HG03469 (cell line): ENCODE results near the gene ZNF436.

Source experiments
- ATAC-seq: cut with Tn5 transposase; IDR thresholded peaks from one replicate; pipeline ENCODE4 v1.9.1; 2021; ENCODE audit warnings: mild to moderate bottlenecking, moderate library complexity, moderate number of reproducible peaks; ENCODE audit not compliant: unreplicated experiment

Gene ZNF436

GRCh38 chr1:23367791-23368561 lies 1.7 kb downstream of the ZNF436 start:
- peak; percentile 87 for ATAC-seq

DNA sequence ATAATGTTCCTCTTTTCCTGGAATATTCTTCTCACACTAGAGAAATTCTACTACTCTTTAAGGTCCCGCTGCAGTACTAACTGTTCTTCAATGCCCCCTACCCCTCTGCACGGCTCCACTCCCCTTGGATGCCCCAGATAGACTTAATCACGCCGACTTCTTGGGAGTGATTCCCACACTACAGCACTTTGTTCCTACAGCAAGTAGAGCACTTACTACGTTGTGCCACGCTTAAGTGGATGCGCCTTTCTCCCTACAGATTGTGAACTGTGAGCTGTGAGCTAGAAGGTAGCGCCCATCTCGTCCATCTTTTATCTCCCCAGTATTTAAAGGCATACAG lies 2.2 kb downstream of the ZNF436 start:
- ATAC-seq = no peak

GRCh38 chr1:23366598-23366997 lies 3.0 kb downstream of the ZNF436 start:
- no peak for ATAC-seq

DNA sequence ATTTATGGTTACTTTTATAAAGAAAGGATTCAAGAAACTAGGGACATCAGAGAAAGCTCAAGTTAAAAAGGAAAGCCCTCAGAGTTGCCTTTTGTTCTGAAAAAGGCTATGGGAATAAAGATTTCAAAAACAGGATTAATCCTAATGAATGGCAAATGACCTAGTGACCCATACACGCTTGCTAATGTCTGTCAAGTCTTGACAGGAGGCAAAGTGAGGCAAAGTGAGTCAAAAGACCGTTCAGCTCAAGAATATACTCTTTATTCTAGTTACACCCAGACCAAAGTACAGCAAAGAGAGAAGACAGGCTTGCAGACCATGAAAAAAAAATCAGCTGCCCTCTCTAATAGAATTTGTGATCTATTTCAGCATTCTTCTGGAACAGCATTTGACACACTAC lies 3.5 kb downstream of the ZNF436 start:
- ATAC-seq = no peak

GRCh38 chr1:23362218-23362713 lies 7.4 kb downstream of the ZNF436 start:
- no peak for ATAC-seq

- no peak for ATAC-seq
Measured at GRCh38 chr1:23358310-23358875, 11.2 kb downstream of the ZNF436 start.

DNA sequence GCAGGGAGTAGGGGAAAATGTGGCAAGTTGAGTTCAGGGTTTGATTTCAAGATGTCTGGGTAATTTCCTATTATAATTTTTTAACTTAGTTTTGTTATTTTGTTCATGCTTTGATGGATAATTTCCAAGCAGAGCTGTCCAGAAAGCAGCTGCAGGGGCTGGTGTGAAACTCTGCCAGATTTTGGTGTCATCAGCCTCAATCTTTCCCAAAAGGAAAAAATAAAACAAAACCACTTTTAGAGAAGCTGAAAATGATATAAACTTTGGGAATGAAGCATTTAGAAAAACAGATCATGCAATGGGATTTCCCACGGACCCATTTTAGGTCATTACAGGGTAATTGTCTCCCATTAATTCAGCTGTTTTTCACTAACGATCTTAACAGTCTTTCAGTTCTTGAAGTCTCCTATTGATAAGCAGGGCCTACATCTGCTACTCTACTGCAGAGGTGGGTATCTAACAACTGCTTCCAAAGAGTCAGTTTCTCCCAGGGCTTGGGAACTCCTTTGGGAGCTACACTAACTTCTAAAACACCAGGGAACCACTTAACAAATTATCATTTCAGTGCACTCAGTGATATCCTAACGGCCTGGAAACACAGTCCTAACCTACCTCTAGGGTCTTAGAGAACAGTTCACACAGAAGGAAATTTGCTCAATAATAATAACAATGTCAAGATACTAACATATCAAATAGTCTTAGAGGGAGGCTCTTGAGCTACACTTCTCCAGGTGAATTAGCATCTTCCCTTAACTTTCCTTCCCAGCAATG lies 12.3 kb downstream of the ZNF436 start:
- ATAC-seq = no peak

- no peak for ATAC-seq
Measured at GRCh38 chr1:23356471-23357137, 13.0 kb downstream of the ZNF436 start.

DNA sequence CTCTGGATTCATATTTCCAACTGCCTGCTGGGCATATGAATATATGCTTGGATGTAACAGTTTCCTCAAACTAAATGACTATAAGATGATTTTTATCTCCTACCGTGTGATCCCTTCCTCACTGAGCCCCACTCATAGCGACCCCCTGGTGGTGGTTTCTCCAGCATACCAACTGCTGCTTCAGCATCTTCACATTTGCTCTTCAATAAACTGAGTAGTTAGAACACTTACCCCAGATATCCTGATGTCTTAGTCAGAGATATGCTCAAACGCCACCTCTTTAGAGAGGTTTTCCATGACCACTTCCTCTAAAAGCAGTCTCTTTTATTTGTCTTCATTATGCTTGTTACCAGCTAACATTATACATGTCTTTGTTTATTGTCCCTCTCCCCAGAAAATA lies 15.4 kb downstream of the ZNF436 start:
- no peak for ATAC-seq

GRCh38 chr1:23352096-23352695 lies 17.4 kb downstream of the ZNF436 start:
- ATAC-seq = no peak

DNA sequence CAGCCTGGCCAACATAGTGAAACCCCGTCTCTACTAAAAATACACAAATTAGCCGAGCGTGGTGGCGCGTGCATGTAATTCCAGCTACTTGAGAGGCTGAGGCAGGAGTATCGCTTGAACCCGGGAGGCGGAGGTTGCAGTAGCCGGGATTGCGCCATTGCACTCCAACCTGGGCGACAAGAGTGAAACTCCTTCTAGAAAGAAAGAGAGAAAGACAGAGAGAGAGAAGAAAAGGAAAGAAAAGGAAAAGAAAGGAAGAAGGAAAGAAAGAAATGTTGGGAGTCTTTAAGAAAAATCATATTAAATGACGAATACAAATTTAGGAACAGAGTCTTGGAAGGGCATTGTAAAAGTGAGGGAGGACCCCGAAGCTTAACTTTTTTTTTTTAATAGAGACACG lies 23.7 kb downstream of the ZNF436 start:
- ATAC-seq = no peak

DNA sequence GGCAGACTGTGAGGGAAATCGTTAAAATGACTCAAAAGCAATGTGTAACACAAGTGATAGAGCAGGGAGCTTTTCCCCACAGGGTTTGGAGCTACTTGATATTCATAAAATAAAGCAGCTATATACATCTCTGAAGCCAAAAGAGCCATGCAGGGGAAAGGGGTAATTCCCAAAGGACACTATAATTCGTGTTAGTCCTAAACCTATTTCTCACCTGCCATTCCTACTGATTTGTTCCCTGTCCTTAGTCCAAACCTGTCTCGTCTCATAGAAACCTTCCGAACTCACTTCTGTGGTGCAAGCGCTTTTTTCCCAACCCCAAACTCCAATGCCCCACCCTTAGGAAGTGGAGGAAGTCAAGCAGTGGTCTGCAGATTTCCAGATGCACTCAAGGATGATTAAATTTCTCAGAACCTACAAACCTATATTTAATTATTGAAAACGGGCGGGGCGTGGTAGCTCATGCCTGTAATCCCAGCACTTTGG lies 24.6 kb downstream of the ZNF436 start:
- no peak for ATAC-seq

DNA sequence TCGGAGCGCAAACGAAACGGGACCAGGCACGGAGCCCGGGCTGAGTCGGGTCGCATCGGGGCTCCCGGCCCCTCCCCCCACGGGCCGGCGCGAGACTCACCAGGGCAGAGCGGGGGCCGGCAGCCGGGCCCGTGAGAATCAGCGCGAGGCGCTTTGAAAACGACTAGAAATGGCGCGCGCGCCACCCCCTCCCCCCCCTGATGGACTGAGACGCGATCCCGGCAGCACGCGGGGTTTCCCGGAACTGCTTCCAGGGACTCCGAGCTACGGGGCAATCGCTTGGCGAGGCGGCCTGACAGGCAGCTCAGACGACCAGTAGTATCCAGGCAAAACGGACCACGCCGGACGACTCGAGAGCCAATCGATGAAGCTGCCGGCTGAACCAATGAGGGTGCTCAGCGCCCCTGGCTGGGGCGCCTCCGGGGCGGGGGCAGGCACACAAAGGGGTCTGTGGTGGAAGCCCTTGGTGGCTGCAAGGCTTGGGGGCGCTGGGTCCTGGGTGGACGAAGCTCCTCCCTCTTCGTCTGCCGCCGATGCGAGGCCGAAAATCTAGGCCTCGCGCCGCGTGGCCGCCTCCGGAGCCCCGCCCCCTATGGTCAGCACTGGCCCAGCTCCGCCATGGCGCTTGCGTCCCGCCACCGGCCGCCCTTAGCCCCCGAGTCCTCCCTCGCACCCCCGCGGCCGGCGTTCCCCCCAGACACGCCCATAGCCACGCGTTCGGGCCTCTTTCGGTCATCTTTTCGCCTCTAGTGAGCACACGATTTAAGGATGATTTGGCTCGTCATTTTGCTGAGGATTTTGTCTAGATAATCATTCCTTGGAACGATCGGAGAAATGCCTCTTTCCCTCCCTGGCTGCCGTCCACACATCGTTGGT lies 25.3 kb downstream of the ZNF436 start, which contains the start of gene HNRNPR:
HNRNPR (minus strand) TSS at position 174 of the 876 bp plus-strand sequence. CDS start 3,276 bp downstream, outside the sequence.
- ATAC-seq = peak; percentile 84

DNA sequence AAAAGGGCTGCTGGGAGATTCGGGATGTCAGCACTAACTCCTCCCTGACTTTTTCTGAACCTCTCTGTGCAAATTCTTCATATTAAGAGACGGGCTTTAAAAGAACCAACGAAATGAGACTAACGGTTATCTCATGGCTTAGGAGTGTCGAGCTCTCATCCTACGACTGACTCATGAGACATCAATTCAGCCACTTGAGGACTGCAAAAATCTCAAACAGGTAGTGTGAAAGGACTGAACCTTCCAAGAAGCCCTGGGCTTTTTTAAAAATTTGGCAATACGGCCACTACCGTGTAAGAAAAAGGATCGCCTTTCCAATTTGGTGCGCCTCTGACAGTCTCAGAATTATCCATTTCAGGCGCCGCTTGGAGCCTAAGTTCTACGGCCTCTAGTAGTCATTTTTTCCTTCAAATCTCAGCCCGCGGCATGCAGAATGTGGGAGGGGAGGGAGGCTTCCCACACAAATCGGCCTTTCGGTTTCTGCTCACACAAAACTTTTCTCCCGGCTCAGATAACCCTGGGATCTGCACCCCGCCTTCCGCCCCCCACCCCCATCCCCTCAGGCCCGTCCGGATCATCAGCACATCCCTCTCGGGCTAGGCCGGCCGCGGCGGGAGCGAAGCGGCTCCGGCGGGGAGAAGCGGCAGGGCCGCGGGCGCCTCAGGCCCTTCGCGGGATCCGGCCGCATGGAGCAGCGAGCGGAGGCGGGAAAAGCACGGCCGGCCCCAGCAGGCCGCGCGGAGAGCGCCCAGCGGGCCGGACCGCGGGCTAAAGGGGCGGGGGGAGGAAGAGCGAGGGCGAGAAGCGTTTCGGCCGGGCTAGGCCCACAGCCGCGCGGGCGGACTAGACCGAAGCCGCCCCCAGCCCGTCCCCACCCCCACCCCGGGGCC lies 26.2 kb downstream of the ZNF436 start:
- ATAC-seq = peak; percentile 4

GRCh38 chr1:23341931-23342692 lies 27.5 kb downstream of the ZNF436 start:
- no peak for ATAC-seq

GRCh38 chr1:23339632-23340031 lies 30.0 kb downstream of the ZNF436 start:
- ATAC-seq = no peak

- ATAC-seq = no peak
Measured at GRCh38 chr1:23337869-23338268, 31.8 kb downstream of the ZNF436 start.

- ATAC-seq = no peak
Measured at GRCh38 chr1:23331713-23332112, 37.9 kb downstream of the ZNF436 start.
